ENCODE results near the gene RNASE4. TPM values are rescaled to one million over a fixed set of nuclear protein-coding genes. Genes with fewer than 3 reads are reported as not detected.
A peak's percentile ranks its signal among the peaks of the same experiment; 100 is the strongest.

Gene RNASE4
- total RNA-seq, 5 donors from 2014 or later (not counting 1 experiment from before 2014, with no cell fraction given): 0.46 to 0.86 (median 0.56) TPM; not detected in 1

- CTCF ChIA-PET: interaction anchor here (0.5 to 4.7 kb wide), 16 partner anchors 10 to 417 kb away, joined by 3 to 35 read pairs (median 5); partner anchors contain the start of genes PARP2 (in 1 of the 2), TTC5 (in 1 of the 2) and ZNF219 (in 1 of the 2)
- ATAC-seq (replicated peaks in 1 of 4) (peak in 3 of 4 experiments; percentile 18 to 27 (median 26)), DNase-seq (peak in 10 of 35 experiments; percentile 31 to 50 (median 44))
- WGBS (ENCODE audit: insufficient coverage): 26% methylated on average over 6 of the region's 7 CpGs
- H3K36me3 ChIP-seq (ENCODE audit: control insufficient read depth in 2 of 2, extremely low read depth in 1 of 2, insufficient read depth in 1 of 2, low read length in 1 of 2): no peaks in the 10 kb centered on the region
- H3K4me1 ChIP-seq (ENCODE audit: control insufficient read depth in 1 of 2, extremely low read depth in 1 of 2, insufficient read depth in 2 of 2, low read length in 2 of 2): peaks cover 17 to 46% of the 10 kb centered on the region in 2 experiments
- no peak overlapping the region for H3K27ac Mint-ChIP-seq
- H3K9me3 Mint-ChIP-seq: no peaks in the 10 kb centered on the region
- H3K27me3 Mint-ChIP-seq: no peaks in the 10 kb centered on the region
- peaks cover 5 to 28% (median 7%) of the 10 kb centered on the region in 3 donors for H3K4me1 Mint-ChIP-seq
- H3K4me3 ChIP-seq (ENCODE audit: control insufficient read depth in 1 of 2, extremely low read depth in 1 of 2, low read length in 1 of 2): peak overlapping the region; percentile 33 to 68
- H3K4me3 Mint-ChIP-seq: no peak overlapping the region
- no peaks in the 10 kb centered on the region for H3K36me3 Mint-ChIP-seq
- H3K27ac ChIP-seq (ENCODE audit: low read length): peak overlapping the region; percentile 91
- POLR2A ChIA-PET: interaction anchor here (0.9 to 1.6 kb wide), 4 partner anchors 10 to 347 kb away, joined by 3 to 5 read pairs (median 4); partner anchors contain the start of genes CCNB1IP1 (in 1 of the 2), PARP2 (in 1 of the 2) and PIP4P1 (in 1 of the 2)
- no peaks in the 10 kb centered on the region for H3K27me3 ChIP-seq (replicated peaks in 1 of 2; ENCODE audit: control insufficient read depth in 2 of 2, extremely low read depth in 1 of 2, insufficient read depth in 2 of 2, low read length in 1 of 2)
- no peaks in the 10 kb centered on the region for H3K9me3 ChIP-seq
Measured at GRCh38 chr14:20680843-20681347, 3.5 kb upstream of the RNASE4 start.

DNA sequence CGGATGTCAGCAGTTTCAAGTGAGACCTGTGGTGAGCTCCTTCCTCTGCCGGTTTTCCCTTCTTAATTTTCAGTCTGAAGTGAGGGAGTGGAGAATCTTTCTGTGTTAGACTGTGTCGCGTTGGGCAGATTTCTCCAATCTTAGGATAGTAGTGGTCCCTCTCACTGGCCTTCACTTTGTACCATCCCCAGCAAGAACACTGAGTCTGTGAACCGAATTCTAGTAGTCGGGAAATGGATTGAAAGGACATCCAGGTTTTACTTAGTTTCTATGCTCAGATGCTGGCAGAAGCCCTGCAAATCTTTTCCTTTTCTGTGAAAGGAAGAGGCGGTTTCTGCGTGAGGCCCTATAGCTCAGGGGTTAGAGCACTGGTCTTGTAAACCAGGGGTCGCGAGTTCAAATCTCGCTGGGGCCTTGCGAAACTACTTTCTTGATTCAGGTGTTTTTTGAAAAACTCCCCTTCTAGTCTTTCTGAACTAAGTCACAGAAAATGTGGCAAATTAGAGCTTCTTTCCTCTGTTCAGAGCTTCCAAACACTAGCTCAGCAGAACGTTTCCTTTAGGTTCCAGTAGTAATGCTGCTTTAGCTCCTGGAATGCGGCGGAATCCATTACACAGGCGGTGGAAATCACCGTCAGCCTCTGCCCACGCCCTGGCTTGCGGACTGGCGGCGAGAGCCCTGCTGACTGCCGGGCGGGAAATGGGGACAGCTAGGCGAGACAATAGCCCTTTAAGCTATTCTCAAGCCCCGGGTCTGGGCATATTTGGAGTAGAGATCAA, 2.8 kb upstream of the RNASE4 start:
- no peaks in the 10 kb centered on the region for H3K27me3 Mint-ChIP-seq
- Histone ChIP-seq H3K4me3 (ENCODE audit: control insufficient read depth in 1 of 2, extremely low read depth in 1 of 2, low read length in 1 of 2) (peak overlapping the region; percentile 68 to 98), H3K27me3 (replicated peaks in 1 of 2; ENCODE audit: control insufficient read depth in 2 of 2, extremely low read depth in 1 of 2, insufficient read depth in 2 of 2, low read length in 1 of 2) (no peaks in the 10 kb centered on the region), H3K36me3 (ENCODE audit: control insufficient read depth in 2 of 2, extremely low read depth in 1 of 2, insufficient read depth in 1 of 2, low read length in 1 of 2) (no peaks in the 10 kb centered on the region), H3K9me3 (no peaks in the 10 kb centered on the region), H3K4me1 (ENCODE audit: control insufficient read depth in 1 of 2, extremely low read depth in 1 of 2, insufficient read depth in 2 of 2, low read length in 2 of 2) (peaks cover 17 to 46% of the 10 kb centered on the region in 2 experiments), H3K27ac (ENCODE audit: low read length) (peak overlapping the region; percentile 91)
- DNase-seq (peak; percentile 73 to 92 (median 84)), ATAC-seq (replicated peaks in 1 of 4) (peak; percentile 15 to 29 (median 25))
- ChIA-PET CTCF (interaction anchor here (0.8 to 4.7 kb wide), 18 partner anchors 10 to 376 kb away, joined by 3 to 35 read pairs (median 4); partner anchors contain the start of gene TTC5 (in 1 of the 2)), POLR2A (interaction anchor here (0.6 to 1.6 kb wide), 7 partner anchors 10 to 1888 kb away, joined by 3 to 5 read pairs (median 4); partner anchors contain the start of genes CCNB1IP1 (in 1 of the 2), PARP2 (in 1 of the 2) and PIP4P1 (in 1 of the 2))
- H3K36me3 Mint-ChIP-seq: no peaks in the 10 kb centered on the region
- H3K27ac Mint-ChIP-seq: no peak overlapping the region
- no peaks in the 10 kb centered on the region for H3K9me3 Mint-ChIP-seq
- 2% methylated on average over 20 of the region's 25 CpGs for WGBS (ENCODE audit: insufficient coverage)
- H3K4me1 Mint-ChIP-seq: peaks cover 5 to 28% (median 7%) of the 10 kb centered on the region in 3 donors
- no peak overlapping the region for H3K4me3 Mint-ChIP-seq

GRCh38 chr14:20682127-20682434, 2.3 kb upstream of the RNASE4 start:
- DNase-seq: no peak
- peak overlapping the region; percentile 68 to 98 for H3K4me3 ChIP-seq (ENCODE audit: control insufficient read depth in 1 of 2, extremely low read depth in 1 of 2, low read length in 1 of 2)
- H3K4me1 Mint-ChIP-seq: peaks cover 5 to 28% (median 7%) of the 10 kb centered on the region in 3 donors
- no peaks in the 10 kb centered on the region for H3K9me3 Mint-ChIP-seq
- no peaks in the 10 kb centered on the region for H3K27me3 ChIP-seq (replicated peaks in 1 of 2; ENCODE audit: control insufficient read depth in 2 of 2, extremely low read depth in 1 of 2, insufficient read depth in 2 of 2, low read length in 1 of 2)
- ChIA-PET CTCF (interaction anchor here in 1 of 2 donors (0.8 to 4.7 kb wide), 14 partner anchors 9 to 376 kb away, joined by 3 to 35 read pairs (median 6); partner anchors contain the start of gene TTC5), POLR2A (interaction anchor here (0.6 to 1.6 kb wide), 7 partner anchors 9 to 1888 kb away, joined by 3 to 5 read pairs (median 4); partner anchors contain the start of genes CCNB1IP1 (in 1 of the 2), PARP2 (in 1 of the 2) and PIP4P1 (in 1 of the 2))
- H3K4me1 ChIP-seq (ENCODE audit: control insufficient read depth in 1 of 2, extremely low read depth in 1 of 2, insufficient read depth in 2 of 2, low read length in 2 of 2): peaks cover 17 to 46% of the 10 kb centered on the region in 2 experiments
- H3K4me3 Mint-ChIP-seq: no peak overlapping the region
- 4% methylated on average over 8 of the region's 11 CpGs for WGBS (ENCODE audit: insufficient coverage)
- no peaks in the 10 kb centered on the region for H3K36me3 ChIP-seq (ENCODE audit: control insufficient read depth in 2 of 2, extremely low read depth in 1 of 2, insufficient read depth in 1 of 2, low read length in 1 of 2)
- no peaks in the 10 kb centered on the region for H3K27me3 Mint-ChIP-seq
- no peaks in the 10 kb centered on the region for H3K36me3 Mint-ChIP-seq
- no peak for ATAC-seq (replicated peaks in 1 of 4)
- no peaks in the 10 kb centered on the region for H3K9me3 ChIP-seq
- no peak overlapping the region for H3K27ac Mint-ChIP-seq
- peak overlapping the region; percentile 91 for H3K27ac ChIP-seq (ENCODE audit: low read length)

- Mint-ChIP-seq H3K9me3 (no peaks in the 10 kb centered on the region), H3K27ac (no peak overlapping the region), H3K27me3 (no peaks in the 10 kb centered on the region), H3K36me3 (no peaks in the 10 kb centered on the region), H3K4me1 (peaks cover 5 to 28% (median 7%) of the 10 kb centered on the region in 3 donors), H3K4me3 (no peak overlapping the region)
- WGBS (ENCODE audit: insufficient coverage): 0% methylated on average over 21 of the region's 40 CpGs
- no peaks in the 10 kb centered on the region for H3K9me3 ChIP-seq
- ChIA-PET CTCF (interaction anchor here in 1 of 2 donors (0.7 to 4.7 kb wide), 16 partner anchors 8 to 357 kb away, joined by 3 to 35 read pairs (median 6); partner anchors contain the start of genes PARP2 and PIP4P1), POLR2A (interaction anchor here in 1 of 2 donors (0.8 to 2.1 kb wide), 4 partner anchors 9 to 356 kb away, joined by 3 to 7 read pairs (median 4); partner anchors contain the start of gene APEX1)
- DNase-seq (peak; percentile 67 to 91 (median 76)), ATAC-seq (replicated peaks in 1 of 4) (peak; percentile 68 to 73 (median 72))
- no peaks in the 10 kb centered on the region for H3K27me3 ChIP-seq (replicated peaks in 1 of 2; ENCODE audit: control insufficient read depth in 2 of 2, extremely low read depth in 1 of 2, insufficient read depth in 2 of 2, low read length in 1 of 2)
- H3K4me1 ChIP-seq (ENCODE audit: control insufficient read depth in 1 of 2, extremely low read depth in 1 of 2, insufficient read depth in 2 of 2, low read length in 2 of 2): peaks cover 17 to 46% of the 10 kb centered on the region in 2 experiments
- H3K27ac ChIP-seq (ENCODE audit: low read length): peak overlapping the region; percentile 91
- peak overlapping the region; percentile 68 to 98 for H3K4me3 ChIP-seq (ENCODE audit: control insufficient read depth in 1 of 2, extremely low read depth in 1 of 2, low read length in 1 of 2)
- H3K36me3 ChIP-seq (ENCODE audit: control insufficient read depth in 2 of 2, extremely low read depth in 1 of 2, insufficient read depth in 1 of 2, low read length in 1 of 2): no peaks in the 10 kb centered on the region
Measured at GRCh38 chr14:20682435-20683124, 1.8 kb upstream of the RNASE4 start.

- ATAC-seq (replicated peaks in 1 of 4) (peak; percentile 45 to 55 (median 48)), DNase-seq (peak; percentile 61 to 88 (median 73))
- H3K36me3 ChIP-seq (ENCODE audit: control insufficient read depth in 2 of 2, extremely low read depth in 1 of 2, insufficient read depth in 1 of 2, low read length in 1 of 2): no peaks in the 10 kb centered on the region
- ChIA-PET CTCF (interaction anchor here in 1 of 2 donors (0.7 to 4.7 kb wide), 14 partner anchors 8 to 355 kb away, joined by 3 to 35 read pairs (median 4); partner anchors contain the start of genes APEX1, PARP2 and PIP4P1), POLR2A (interaction anchor here in 1 of 2 donors (1.0 to 2.1 kb wide), 3 partner anchors 70 to 340 kb away, joined by 3 to 12 read pairs (median 7); partner anchors contain the start of genes APEX1 and PARP2)
- H3K9me3 ChIP-seq: no peaks in the 10 kb centered on the region
- 0% methylated on average over 22 of the region's 38 CpGs for WGBS (ENCODE audit: insufficient coverage)
- no peaks in the 10 kb centered on the region for H3K36me3 Mint-ChIP-seq
- no peak overlapping the region for H3K27ac Mint-ChIP-seq
- no peaks in the 10 kb centered on the region for H3K9me3 Mint-ChIP-seq
- H3K27me3 Mint-ChIP-seq: no peaks in the 10 kb centered on the region
- peak overlapping the region; percentile 68 to 98 for H3K4me3 ChIP-seq (ENCODE audit: control insufficient read depth in 1 of 2, extremely low read depth in 1 of 2, low read length in 1 of 2)
- peak overlapping the region; percentile 91 for H3K27ac ChIP-seq (ENCODE audit: low read length)
- H3K4me1 ChIP-seq (ENCODE audit: control insufficient read depth in 1 of 2, extremely low read depth in 1 of 2, insufficient read depth in 2 of 2, low read length in 2 of 2): peaks cover 17 to 46% of the 10 kb centered on the region in 2 experiments
- H3K27me3 ChIP-seq (replicated peaks in 1 of 2; ENCODE audit: control insufficient read depth in 2 of 2, extremely low read depth in 1 of 2, insufficient read depth in 2 of 2, low read length in 1 of 2): no peaks in the 10 kb centered on the region
- H3K4me1 Mint-ChIP-seq: peaks cover 5 to 28% (median 7%) of the 10 kb centered on the region in 3 donors
- no peak overlapping the region for H3K4me3 Mint-ChIP-seq
Measured at GRCh38 chr14:20683125-20683890, 1.1 kb upstream of the RNASE4 start.
